RWPE1 (cell line): ENCODE data around the gene PARD6G.

Experiments used
- CTCF ChIA-PET: fragments of 350-600 bp; sonication (Branson Sonifier 250); formaldehyde crosslinking; extraction: SDS; loops from one replicate; lab custom pipeline; 2021; lab: Yijun Ruan, JAX
- POLR2A ChIA-PET: fragments of 400-600 bp; formaldehyde crosslinking; extraction: SDS; loops from one replicate; lab custom pipeline; 2020; ENCODE audit warnings: antibody characterized with exemption; ENCODE audit not compliant: low non-redundant PET; lab: Yijun Ruan, JAX
- DNase-seq: peaks from one replicate; pipeline ENCODE4 v3.0.0; 2012; ENCODE audit warnings: low spot score
- H3K27ac ChIP-seq: fragments of 450-650 bp; 2 replicates; pipeline ENCODE4 v1.5.1; 2017
- TF ChIP-seq, protein P1 (sequence below): fragments of 450-650 bp; conservative IDR thresholded peaks from 2 replicates; pipeline ENCODE4 v1.5.1; 2017; ENCODE audit warnings: low read depth, mild to moderate bottlenecking

The PARD6G gene

DNA sequence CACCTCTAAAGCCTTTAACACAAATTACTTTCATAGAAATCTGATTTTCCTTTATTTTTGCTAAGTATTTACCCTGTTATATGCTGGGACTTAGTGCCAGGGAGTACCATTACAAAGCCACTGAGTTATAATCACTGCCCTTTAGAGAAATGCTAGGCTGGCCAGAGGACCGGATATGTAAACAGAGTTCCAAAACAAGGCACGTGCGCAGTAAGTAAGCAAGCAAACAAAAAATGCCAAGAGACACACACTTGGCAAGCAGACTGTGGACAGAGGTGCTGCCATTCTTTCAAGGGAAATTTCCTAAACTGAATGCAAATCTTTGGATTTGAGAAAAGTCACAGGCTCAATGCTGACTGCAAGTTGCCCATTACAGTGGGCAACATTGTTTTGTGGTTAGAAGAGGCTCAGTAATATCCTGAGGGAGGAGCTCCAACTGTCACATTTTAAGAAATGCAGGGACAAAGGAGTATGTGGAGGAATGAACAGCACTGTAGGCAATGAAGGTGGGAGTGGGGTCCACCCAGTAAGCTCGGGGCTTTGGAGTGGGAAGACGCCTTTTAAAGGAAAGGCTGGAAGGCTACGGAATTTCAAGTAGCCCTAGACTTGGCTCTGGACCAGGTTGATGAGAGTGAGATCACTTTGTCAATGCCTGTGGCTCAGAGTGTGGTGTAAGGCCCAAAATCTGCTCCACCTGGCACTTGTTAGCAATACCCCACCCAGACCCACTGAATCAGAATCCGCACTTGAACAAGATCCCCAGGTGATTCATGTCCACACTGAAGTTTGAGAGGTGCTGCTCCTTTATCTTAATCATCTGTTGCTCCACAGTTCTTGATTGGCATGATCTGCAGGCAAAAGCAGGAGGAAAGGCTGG is 2.1 kb upstream of the PARD6G start:
- CTCF ChIA-PET, result no interaction called here
- POLR2A ChIA-PET, result no interaction called here
- peak overlapping the region; percentile 74 for H3K27ac ChIP-seq
- DNase-seq, result peak; percentile 41
- TF ChIP-seq, protein P1, sequence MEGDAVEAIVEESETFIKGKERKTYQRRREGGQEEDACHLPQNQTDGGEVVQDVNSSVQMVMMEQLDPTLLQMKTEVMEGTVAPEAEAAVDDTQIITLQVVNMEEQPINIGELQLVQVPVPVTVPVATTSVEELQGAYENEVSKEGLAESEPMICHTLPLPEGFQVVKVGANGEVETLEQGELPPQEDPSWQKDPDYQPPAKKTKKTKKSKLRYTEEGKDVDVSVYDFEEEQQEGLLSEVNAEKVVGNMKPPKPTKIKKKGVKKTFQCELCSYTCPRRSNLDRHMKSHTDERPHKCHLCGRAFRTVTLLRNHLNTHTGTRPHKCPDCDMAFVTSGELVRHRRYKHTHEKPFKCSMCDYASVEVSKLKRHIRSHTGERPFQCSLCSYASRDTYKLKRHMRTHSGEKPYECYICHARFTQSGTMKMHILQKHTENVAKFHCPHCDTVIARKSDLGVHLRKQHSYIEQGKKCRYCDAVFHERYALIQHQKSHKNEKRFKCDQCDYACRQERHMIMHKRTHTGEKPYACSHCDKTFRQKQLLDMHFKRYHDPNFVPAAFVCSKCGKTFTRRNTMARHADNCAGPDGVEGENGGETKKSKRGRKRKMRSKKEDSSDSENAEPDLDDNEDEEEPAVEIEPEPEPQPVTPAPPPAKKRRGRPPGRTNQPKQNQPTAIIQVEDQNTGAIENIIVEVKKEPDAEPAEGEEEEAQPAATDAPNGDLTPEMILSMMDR, result no peak

DNA sequence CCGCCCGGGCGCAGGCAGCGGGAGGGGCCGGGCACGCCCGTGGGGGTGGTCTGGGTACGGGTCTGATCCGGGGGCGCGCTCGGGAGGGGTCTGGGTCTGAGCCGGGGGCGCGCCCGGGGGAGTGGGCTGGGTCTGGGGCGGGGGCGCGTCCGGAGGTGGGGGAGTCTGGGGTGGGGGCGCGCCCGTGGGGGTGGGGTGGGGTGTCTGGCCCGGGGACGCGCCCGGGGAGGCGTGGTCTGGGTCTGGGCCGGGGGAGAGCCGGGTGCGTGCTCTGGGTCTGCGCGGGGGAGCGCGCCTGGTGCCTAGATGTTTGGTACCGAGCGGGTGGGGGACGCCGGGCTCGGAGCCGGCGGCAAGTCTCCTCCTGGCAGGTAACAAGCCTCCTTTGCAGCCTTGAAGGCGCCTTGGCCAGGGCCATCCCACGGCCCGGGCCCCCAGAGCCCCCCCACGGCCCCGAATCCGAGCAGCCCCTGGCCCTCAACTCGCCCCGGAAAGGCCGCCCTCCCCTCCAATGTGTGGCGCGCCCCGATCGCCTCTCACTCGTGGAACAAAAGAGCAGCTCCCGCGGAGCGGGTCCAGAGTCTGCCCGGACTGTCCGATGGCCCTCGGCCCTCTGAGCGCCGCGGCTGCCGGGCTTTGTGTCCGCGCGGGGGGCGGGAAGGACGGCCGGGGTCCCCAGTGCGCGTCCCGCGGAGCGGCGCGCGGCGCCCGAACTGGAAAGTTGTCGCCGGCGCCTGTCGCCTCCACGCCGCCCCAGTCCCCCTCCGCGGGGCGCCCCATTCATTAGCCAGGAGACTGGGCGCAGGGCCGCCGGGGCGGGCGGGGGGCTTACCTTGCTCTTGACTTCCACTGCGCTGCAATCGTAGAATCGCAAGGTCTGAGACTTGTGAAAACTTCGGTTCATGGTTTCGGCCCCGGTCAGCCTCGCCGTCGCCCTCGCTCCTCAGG is 595 bp downstream of the PARD6G start:
- ChIA-PET CTCF (no interaction called here), POLR2A (no interaction called here)
- TF ChIP-seq, protein P1, result no peak
- peak; percentile 83 for DNase-seq
- H3K27ac ChIP-seq, result peak overlapping the region; percentile 92

DNA sequence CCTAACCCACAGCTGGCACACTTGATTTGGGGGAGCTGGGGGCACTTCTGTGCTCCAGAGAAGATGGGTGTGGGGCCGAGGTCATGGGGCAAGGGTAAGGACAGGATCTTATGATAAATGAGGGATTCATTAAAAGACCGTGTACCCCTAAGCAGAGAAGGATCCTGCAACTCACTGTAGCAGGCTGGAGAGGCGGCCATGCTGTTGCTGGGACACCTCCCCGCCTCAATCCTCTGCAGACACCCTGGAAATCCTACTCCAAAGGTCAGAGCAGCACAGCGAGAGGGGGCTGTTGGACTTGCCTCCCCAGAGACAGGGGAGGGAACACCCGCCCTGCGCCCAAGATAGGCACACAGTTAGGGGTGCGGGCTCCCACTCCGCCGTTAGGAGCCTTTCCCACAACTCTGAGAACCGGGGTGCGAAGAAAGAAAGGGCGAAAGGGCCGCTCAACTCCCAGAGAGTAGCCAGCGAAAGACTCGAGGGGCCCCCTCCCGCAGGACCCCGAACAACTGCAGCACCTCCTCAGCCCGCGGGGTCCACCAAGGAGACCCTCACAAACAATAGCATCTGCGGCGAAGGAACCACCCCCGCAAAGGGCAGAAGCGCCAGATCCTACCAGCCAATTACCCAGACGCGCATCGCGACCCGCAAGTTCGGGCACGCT is 1.4 kb downstream of the PARD6G start:
- POLR2A ChIA-PET, result no interaction called here
- CTCF ChIA-PET, result no interaction called here
- peak; percentile 21 for DNase-seq
- H3K27ac ChIP-seq, result peak overlapping the region; percentile 92
- TF ChIP-seq, protein P1, result no peak

DNA sequence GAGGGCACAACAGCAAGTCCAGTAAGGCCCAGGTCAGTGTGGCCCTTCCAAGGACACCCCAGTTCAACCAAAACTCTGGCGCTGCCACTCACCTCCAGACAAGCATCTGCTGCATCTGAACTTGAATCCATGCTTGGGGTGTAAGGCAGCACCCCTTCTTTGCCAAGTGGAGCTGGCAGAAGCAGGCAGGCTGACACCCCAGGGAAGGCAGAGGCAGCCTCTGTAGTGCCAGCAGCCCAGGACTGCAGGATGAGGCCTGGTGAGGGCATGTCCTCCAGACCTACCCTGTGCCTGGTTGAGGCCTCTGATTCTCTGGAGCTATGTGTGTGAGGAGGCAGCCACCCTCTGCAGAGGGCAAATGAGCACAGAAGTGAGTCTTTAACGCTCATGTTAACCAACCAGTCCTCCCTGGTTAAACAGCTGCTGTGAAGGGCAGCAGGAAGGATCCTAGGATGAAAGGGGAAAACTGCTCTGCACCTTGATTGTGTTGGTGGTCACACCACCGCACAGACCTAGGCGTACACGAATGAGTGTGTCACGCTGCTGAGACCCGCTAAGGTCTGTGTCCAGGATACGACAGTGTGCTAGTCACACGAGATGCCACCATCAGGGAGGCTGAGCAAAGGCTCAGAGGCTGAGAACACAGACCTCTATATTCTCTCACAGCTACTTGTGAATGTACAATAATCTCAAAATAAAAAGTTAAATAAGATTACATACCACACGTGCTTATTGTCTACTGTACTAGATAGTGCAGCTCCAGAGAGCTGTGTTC is 2.2 kb downstream of the PARD6G start:
- ChIA-PET POLR2A (no interaction called here), CTCF (interaction anchor here (1.2 kb wide), 1 partner anchor 87 kb away, joined by 3 read pairs; no protein-coding TSS in a partner anchor)
- DNase-seq, result no peak
- peak overlapping the region; percentile 92 for H3K27ac ChIP-seq
- TF ChIP-seq, protein P1, result no peak

DNA sequence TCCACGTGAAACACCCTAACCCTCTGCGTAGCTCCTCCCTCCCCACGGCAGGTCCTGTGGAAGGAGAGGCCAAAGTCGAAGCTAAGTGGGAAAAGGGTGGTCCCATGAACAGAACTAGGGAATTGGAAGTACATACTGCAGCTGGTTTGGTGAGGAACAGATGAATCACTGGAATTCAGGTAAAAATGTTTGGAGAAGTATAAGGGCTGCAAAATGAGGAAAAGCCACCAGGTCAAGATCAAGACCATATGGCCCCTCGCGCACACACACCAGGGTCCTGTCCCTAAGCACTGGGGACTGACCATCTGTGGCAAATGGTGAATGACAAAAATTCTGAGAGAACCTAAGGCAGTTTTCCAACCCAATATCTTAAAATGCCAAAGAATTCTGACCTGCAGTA is 3.1 kb downstream of the PARD6G start:
- POLR2A ChIA-PET, result no interaction called here
- TF ChIP-seq, protein P1, result no peak
- H3K27ac ChIP-seq, result no peak overlapping the region
- no peak for DNase-seq
- CTCF ChIA-PET, result interaction anchor here (0.5 kb wide), 1 partner anchor 73 kb away, joined by 3 read pairs; no protein-coding TSS in a partner anchor
